Brain microvascular endothelial cell (primary cell): ENCODE results near the gene MTARC1.

Source experiments
- DNase-seq: peaks from one replicate; pipeline ENCODE4 v3.0.0-alpha.2; 2020
- H3K27ac ChIP-seq: fragments of 250-450 bp; sonication (Bioruptor Pico); 2 replicates; pipeline ENCODE4 v1.5.1; 2020; ENCODE audit warnings: mild to moderate bottlenecking, moderate library complexity
- H3K27me3 ChIP-seq: fragments of 250-450 bp; sonication (Bioruptor Pico); replicated peaks from 2 replicates; pipeline ENCODE4 v1.5.1; 2020; ENCODE audit warnings: mild to moderate bottlenecking
- H3K36me3 ChIP-seq: fragments of 250-450 bp; sonication (Bioruptor Pico); replicated peaks from 2 replicates; pipeline ENCODE4 v1.5.1; 2020; ENCODE audit warnings: mild to moderate bottlenecking
- H3K4me3 ChIP-seq: 2 replicates; pipeline ENCODE4 v1.5.1; 2011; ENCODE audit warnings: low read depth, mild to moderate bottlenecking, control low read depth, low read length, moderate library complexity
- in situ Hi-C: cut with HindIII; loops from 2 replicates; pipeline ENCODE4 v1.10.0; 2017; ENCODE audit warnings: low sequenced_read_pairs, low pct_ligation_motif_present
- TF ChIP-seq, protein P1 (sequence below): IDR thresholded peaks from 2 replicates; pipeline ENCODE4 v1.5.1; 2011; ENCODE audit warnings: low read depth, mild to moderate bottlenecking, moderate library complexity, low read length, control low read depth, inconsistent platforms; ENCODE audit errors: missing control alignments

The MTARC1 gene

DNA sequence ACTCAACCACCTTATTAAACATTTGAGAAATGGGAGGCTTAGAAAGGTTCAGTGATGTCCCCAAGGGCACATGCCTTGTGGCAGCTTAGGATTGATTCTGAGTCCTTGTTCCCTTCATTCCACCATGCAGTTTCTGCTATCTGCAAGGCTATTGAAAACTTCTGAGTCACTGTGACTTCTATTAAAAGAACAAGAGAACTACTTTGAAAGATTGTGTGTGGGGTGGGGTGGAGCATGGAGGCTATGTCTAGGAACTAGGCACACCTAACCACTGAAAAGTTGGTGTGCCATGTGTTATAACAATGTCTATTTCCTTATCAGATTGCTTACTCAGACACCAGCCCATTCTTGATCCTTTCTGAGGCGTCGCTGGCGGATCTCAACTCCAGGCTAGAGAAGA lies 10.8 kb downstream of the MTARC1 start:
- TF ChIP-seq, protein P1, sequence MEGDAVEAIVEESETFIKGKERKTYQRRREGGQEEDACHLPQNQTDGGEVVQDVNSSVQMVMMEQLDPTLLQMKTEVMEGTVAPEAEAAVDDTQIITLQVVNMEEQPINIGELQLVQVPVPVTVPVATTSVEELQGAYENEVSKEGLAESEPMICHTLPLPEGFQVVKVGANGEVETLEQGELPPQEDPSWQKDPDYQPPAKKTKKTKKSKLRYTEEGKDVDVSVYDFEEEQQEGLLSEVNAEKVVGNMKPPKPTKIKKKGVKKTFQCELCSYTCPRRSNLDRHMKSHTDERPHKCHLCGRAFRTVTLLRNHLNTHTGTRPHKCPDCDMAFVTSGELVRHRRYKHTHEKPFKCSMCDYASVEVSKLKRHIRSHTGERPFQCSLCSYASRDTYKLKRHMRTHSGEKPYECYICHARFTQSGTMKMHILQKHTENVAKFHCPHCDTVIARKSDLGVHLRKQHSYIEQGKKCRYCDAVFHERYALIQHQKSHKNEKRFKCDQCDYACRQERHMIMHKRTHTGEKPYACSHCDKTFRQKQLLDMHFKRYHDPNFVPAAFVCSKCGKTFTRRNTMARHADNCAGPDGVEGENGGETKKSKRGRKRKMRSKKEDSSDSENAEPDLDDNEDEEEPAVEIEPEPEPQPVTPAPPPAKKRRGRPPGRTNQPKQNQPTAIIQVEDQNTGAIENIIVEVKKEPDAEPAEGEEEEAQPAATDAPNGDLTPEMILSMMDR: no peak
- DNase-seq: no peak
- in situ Hi-C loops: no loop called here
- Histone ChIP-seq H3K27me3 (no peaks in the 10 kb centered on the region), H3K4me3 (no peak overlapping the region), H3K27ac (no peak overlapping the region), H3K36me3 (no peaks in the 10 kb centered on the region)

DNA sequence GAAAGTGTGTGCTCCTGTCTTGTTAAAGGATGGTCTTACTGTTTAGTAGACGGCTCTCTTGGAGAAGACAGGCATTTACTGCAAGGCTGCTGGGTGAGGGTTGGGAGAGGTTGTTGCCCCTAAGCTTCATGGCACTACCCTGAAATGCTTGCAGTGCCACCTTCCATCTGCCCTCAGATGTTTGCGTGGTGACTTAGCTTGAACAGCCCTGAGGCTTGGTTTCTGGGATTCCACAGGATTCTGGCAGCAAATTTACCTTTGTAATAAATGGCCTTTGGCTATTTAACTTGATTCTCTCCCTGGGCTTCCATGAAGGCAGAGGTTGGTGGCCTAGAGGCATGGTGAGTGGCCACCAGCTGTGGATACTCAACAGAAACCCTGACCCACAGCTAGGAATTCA lies 11.6 kb downstream of the MTARC1 start:
- H3K36me3 ChIP-seq: no peaks in the 10 kb centered on the region
- TF ChIP-seq, protein P1: no peak
- H3K4me3 ChIP-seq: no peak overlapping the region
- H3K27ac ChIP-seq: no peak overlapping the region
- in situ Hi-C loops: no loop called here
- no peak for DNase-seq
- no peaks in the 10 kb centered on the region for H3K27me3 ChIP-seq

DNA sequence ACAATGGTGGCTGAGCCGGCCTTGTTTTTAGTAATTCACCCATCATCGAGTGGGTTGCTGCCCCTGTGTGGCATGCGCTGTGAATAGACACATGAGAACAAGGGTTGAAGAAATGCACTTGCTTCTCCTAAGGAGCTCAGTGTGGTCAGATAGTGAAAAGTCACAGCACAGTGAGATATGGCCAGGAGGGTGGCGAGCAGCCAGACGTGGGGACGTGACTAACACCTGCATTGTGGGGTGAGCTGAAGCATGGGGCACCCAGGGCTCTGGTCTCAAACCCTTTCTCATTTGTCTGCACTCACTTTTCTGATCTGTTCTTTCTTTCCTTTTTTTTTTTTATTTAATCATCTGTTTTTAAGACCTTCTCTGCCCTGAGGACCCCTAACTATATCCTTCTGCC lies 13.5 kb downstream of the MTARC1 start:
- Histone ChIP-seq H3K27me3 (no peaks in the 10 kb centered on the region), H3K27ac (no peak overlapping the region), H3K4me3 (no peak overlapping the region), H3K36me3 (no peaks in the 10 kb centered on the region)
- DNase-seq: no peak
- TF ChIP-seq, protein P1: no peak
- in situ Hi-C loops: no loop called here

DNA sequence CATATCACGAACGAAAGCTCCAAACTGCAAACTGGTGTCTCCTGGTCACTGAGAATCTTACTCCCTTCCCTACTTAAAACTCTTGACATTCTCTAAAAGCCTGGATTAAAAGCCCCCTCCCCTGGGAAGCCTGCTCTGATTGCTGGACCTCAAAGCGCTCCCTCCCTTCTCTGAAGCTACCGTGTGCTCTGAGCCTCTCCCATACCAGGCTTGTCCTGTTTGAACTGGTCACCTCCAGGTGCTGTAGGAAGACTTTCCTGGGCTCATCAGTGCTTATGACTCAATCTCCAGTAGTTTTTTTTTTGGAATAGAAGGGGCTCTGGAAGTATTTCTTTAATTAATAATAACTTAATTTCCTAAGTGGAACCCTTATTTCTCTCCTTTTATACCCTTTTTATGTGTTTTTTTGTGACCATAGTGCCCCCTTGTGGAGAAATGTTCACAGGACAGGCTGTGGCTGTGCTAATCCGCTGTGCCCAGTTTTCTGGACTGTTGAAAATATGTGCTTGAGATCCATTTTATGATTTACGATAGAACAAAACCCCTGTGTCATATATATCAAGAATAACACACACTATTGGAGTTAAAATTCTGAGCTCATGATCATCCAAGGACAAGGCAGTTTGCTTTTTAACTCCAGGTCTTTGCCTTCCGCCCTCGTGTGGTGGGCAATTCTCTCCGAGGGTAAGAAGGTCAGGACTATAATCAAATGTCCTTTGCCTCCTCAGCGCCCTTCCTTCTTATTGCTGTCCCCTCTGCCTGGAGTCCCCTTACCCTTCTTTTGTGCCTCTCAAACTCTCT lies 16.9 kb downstream of the MTARC1 start:
- in situ Hi-C loops: no loop called here
- H3K27me3 ChIP-seq: no peaks in the 10 kb centered on the region
- peak; percentile 48 for DNase-seq
- no peaks in the 10 kb centered on the region for H3K36me3 ChIP-seq
- TF ChIP-seq, protein P1: peak; percentile 78
- H3K27ac ChIP-seq: no peak overlapping the region
- no peak overlapping the region for H3K4me3 ChIP-seq

DNA sequence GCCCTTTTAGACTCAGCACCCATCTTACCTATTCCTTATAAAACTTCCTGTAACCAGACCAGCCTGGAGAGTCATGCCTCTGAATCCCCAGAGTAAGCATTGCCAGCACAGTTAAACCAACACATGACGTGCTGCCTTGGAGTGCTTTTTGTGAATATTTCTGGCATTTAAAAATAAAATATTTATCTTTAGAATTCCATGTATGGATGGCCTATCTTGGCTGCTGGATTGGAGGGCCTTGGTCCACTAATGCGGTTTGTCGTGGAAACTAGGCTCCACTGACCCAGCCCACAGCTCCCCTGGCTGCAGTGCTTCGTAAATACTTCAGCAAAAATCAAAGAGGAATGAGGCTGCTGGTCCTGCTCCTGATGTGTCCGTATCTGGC lies 17.5 kb downstream of the MTARC1 start:
- Histone ChIP-seq H3K4me3 (no peak overlapping the region), H3K36me3 (no peaks in the 10 kb centered on the region), H3K27me3 (no peaks in the 10 kb centered on the region), H3K27ac (no peak overlapping the region)
- DNase-seq: no peak
- TF ChIP-seq, protein P1: no peak
- in situ Hi-C loops: no loop called here

DNA sequence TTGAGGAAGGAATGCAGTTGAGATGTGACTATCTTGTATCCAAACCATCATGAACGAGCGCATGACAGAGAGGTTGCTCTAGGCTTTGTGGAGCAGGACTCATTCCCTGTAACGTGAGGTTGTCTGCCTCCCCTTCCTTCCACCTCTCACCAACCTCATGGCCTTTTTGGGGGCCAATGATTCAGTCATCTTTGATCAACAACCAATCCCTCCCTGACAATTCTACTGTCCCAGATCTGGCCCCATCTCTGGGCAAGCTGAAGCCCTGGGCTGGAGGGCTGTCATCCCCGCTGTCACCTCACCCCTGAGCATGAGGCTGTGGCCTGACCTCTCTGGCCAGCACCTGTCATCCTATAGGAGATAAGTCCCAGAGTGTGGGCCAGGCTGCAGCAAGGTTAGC lies 19.7 kb downstream of the MTARC1 start:
- H3K36me3 ChIP-seq: no peaks in the 10 kb centered on the region
- TF ChIP-seq, protein P1: no peak

More for the DNA sequence above, 19.7 kb downstream of the MTARC1 start:
- H3K27me3 ChIP-seq: no peaks in the 10 kb centered on the region
- H3K27ac ChIP-seq: no peak overlapping the region
- in situ Hi-C loops: no loop called here
- DNase-seq: no peak
- no peak overlapping the region for H3K4me3 ChIP-seq
